A204.1 (cell line): ENCODE results near the gene IFI35.
A peak's percentile ranks its signal among the peaks of the same experiment; 100 is the strongest.
"Not testable (repeated sequence)": the region's sequence is repeated elsewhere in the genome, so short reads cannot be mapped to it uniquely, and the experiment has no call there.

Source experiments
- FAIRE-seq: peaks from 2 replicates; lab custom pipeline; 2012; peaks lifted over from hg19 to GRCh38; lab: Jason Lieb, UNC

The IFI35 gene

DNA sequence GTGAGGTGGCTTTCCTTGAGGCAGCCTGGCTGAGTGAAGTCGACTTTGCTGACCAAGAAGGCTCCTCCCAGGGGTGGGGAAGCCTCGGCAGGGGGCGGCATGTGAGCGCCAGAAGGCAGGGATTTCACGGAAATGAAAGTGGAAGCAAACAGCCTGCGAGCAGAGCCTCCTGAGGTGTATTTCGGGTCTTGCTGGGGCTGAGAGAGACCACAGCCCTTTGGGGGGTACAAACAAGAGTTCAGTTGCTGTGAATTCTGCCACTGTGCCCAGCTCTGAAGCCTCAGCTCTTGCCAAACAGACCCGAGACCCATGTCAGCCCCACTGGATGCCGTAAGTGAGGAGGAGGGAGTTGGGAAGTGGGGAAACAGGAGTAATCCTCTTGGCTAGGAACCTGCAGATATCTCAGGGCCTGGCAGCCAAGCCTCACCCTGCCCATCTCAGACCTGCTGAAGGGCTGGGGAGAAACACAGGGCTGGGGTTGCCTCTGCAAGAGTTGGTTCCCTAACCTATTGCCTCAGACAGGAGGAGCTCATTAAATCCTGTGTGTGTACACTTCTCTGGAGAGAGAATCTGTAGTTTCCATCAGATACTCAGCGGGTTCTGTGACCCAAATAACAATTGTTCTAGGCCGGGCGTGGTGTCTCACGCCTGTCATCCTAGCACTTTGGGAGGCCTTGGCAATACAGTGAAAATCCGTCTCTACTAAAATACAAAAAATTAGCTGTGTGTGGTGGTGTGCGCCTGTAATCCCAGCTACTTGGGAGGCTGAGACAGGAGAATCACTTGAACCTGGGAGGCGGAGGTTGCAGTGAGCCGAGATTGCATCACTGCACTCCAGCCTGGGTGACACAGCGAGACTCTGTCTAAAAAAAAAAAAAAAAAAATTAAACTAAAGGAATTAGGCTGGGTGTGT, at the start of gene IFI35:
TSS of gene IFI35 (plus strand) at position 146 of the 913 bp plus-strand sequence. CDS start at position 310, 164 bp downstream.
- FAIRE-seq, result no peak

DNA sequence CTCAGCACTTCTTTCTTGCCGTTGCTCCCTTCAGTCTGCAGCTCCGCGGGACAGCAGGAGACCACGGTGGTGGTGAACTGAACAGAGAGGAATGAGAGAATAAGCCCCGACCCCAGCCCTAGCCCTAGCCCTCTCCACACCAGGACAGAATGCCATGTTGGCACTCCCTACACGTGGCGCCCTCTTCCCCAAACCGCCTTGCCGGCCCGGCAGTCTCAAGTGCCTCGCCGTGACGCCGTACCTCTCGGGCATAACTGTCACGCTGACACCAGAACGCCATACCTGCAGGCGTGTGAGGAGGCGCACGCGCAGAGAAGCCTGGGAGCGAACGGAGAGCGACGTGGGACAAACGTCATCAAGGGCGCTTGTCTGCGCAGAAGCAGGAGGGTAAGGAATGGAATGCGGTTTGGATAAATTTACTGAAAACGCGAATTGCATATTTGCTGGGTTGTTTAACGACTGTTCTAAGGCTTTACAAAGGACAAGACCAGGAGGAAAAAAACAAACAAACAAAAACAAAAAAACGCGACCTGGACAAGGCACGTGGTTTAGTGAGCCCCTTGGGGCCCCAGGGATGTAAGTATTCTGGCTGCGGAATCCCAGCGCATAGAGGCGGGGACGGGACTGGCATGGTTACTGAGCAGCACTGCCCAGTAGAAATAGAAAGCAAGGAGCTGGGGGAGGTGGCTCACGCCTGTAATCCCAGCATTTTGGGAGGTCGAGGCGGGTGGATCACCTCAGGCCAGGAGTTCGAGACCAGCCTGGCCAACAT, 42.2 kb upstream of the IFI35 start, which contains the start of gene AARSD1:
TSS of gene AARSD1 (minus strand) at position 294 of the 772 bp plus-strand sequence. CDS start at position 280, 14 bp downstream.
- peak; percentile 57 for FAIRE-seq

DNA sequence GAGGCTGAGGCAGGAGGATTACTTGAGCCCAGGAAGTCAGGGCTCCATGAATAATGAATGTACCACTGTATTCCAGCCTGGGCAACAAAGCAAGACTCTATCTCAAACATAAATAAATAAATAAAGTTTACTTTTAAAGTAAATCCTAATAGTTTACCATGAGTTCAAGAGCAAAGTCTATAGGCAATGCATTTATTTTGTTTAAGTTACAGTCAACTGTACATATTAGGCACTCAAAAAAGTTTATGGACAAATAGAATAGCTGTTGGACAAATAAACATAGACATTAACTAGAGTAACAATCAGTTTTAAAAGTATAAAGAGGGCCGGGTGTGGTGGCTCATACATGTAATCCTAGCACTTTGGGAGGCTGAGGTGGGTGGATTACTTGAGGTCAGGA, 38.7 kb upstream of the IFI35 start:
- FAIRE-seq, result no peak

DNA sequence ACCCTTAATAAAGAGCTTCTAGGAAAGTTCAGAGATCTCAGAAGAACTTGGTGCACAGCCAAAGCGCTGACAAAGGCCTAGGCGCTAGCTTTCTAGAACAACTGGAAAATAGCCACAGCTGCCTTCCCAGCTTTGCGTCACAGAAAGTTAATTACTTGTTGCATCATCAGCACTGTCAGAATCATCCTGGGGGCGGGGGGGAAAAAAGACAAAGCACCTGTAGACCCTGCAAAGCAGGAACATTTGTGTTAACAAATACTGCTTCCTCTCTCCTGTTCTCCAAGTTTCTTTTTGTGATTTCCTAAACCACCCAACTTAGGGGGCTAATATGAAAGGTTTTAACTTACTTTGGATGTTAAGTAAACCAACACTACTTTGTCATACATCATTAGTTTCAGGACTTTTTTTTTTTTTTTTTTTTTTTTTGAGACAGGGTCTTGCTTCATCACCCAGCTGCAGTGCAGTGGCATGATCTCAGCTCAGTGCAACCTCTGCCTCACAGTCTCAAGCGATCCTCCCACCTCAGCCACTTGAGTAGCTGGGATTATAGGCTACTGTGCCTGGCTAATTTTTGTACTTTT, 37.5 kb upstream of the IFI35 start:
- no peak for FAIRE-seq

DNA sequence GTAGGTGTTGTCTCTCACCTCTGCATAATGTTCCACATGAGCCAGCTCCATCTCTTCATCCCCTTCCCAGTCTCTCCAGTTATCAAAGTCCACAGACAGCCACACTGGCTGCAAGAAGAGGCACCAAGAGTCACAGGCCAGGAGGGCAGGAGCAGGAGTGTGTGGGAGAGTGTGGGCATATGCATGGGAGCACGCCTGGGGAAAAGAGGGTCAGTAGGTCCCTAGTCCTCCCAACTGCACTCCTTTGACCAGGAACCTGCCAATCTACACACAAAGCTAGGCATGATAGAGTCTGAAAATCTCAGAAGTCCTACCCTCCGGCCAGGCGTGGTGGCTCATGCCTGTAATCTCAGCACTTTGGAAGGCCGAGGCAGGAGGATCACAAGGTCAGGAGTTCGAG, 35.0 kb upstream of the IFI35 start:
- no peak for FAIRE-seq

DNA sequence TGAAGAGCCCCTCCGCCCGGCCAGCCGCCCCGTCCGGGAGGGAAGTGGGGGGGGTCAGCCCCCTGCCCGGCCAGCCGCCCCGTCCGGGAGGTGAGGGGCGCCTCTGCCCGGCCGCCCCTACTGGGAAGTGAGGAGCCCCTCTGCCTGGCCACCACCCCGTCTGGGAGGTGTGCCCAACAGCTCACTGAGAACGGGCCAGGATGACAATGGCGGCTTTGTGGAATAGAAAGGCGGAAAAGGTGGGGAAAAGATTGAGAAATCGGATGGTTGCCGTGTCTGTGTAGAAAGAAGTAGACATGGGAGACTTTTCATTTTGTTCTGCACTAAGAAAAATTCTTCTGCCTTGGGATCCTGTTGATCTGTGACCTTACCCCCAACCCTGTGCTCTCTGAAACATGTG, 33.3 kb upstream of the IFI35 start:
- not testable (repeated sequence) for FAIRE-seq

DNA sequence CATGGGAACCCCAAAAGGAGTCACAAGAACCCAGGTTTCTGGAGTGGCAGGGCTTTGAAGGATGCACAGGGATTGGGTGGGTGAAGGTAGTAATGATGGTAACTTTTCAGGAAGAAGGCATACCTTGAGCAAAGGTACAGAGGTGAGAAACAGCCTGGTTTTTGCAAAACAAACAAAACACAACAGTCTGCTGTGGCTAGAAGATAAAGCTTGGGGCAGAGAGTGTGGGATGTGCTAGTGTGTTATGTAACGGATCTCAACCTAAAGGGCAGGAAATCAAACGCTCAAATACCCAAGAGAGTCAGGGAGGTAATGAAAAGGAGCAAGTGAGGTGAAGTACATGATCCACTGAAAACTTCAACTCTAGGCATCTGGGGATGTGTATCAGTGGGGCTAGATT, 31.3 kb upstream of the IFI35 start:
- FAIRE-seq, result no peak

DNA sequence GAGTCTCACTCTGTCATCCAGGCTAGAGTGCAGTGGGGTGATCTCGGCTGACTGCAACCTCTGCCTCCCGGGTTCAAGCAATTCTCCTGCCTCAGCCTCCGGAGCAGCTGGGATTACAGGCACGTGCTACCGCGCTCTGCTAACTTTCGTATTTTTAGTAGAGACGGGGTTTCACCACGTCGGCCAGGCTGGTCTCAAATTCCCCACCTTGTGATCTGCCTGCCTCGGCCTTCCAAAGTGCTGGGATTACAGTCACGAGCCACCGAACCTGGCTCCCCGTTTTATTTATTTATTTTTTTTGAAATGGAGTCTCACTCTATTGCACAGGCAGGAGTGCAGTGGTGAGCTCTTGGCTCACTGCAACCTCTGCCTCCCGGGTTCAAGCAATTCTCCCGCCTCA, 30.9 kb upstream of the IFI35 start:
- FAIRE-seq, result not testable (repeated sequence)

DNA sequence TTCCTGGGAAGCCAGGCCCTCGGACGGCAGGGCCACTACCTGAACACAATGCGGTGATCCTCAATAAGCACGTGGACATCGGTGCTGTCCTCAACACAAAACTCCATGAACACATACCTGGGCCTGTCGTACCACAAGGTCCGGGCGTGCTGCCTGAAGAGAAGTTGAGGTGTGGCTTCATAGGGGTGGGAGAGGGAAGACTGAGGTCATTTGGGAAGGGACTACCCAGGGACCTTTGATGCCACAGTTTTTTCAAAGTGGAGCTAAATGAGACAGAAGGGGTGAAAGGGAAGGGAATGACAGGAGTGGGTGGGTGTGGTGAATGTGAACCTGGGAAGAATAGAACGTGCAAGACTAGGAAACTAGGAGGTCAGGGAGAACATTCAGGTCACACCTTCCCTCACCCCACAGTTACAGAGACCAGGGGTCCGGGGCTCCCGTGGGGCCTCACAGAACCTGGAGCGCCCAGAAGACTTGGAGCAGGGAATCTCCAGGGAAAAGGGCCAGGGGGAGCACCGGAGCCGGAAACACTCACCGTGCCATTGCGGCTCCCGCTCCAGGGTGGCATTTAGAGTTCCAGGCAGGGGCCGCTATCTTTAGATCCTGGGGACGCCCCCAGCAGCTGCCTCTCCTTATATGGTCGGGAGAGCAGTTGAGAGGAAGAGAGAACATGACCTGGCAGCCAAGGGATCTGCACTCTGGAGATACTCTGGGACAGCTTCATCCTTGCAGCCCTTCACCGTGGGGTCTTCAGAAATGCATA, 26.9 kb upstream of the IFI35 start, which contains the start of gene PTGES3L:
TSS of gene PTGES3L (minus strand) at position 570 of the 763 bp plus-strand sequence. CDS start at position 543, 27 bp downstream.
- FAIRE-seq, result no peak

DNA sequence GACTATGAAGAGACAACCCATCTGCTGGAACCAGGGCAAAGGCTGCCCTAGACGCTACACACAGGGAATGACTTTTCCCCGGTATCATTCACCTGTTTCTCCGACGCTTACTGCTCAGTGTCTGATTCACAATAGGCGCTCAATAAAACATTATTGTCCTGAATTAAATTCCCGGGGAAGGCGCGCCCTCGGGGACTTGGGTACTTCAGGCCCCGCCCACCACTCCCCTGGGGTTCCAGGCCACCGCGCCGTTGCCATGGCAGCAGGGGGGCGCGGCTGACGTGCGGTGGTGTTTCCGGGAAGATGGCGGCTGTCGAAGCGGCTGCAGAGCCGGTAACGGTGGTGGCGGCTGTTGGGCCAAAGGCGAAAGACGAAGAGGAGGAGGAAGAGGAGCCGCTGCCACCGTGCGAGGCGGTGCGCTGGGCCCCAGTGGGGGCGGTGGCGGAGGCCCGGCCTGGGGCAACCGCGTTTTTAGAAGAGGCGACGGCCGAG, 26.3 kb upstream of the IFI35 start, which contains the start of gene RUNDC1:
TSS of gene RUNDC1 (plus strand) at position 292 of the 492 bp plus-strand sequence. CDS start at position 304, 12 bp downstream.
- no peak for FAIRE-seq

DNA sequence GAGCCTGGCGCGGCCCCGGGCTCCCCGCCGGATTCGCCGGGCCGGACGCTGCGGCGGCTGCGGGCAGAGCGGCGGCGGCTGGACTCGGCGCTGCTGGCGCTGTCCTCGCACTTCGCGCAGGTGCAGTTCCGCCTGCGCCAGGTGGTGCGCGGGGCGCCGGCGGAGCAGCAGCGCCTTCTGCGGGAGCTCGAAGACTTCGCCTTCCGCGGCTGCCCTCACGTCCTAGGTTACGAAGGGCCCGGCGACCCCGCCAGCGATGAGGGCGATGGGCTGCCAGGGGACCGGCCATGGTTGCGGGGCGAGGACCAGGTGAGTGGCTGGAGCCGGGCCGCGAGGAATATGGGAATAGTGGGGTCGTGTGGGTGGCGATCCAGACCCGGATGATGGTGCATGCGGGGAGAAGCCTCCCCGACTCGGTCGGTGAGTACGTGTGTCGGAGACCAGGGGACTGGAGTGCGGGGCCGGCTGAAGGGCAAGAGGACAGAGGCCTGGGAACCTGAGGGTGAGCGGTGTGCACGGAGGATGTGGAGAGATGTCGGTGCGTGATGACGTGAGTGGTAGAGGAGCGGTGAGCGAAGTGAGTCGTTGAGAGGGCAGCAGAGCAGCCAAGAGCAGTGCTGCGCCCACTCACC, 25.7 kb upstream of the IFI35 start:
- no peak for FAIRE-seq

DNA sequence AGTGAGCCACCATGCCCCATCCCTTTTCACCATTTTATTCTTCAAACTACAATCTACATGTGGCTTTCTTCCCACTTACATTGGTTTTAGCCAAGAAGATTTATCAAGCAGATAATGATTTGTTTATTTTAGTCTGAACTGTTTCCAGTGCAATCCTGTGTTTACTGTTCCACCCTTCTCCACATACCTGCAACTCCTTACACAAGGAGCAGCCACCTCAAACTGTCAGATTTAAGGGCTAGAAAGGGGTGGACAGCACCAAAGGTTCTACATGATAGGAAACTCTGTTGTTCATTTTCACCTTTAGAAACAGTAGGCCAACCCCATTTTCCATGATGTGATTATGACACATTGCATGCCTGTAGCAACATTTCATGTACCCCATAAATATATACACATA, 24.3 kb upstream of the IFI35 start:
- FAIRE-seq, result no peak

DNA sequence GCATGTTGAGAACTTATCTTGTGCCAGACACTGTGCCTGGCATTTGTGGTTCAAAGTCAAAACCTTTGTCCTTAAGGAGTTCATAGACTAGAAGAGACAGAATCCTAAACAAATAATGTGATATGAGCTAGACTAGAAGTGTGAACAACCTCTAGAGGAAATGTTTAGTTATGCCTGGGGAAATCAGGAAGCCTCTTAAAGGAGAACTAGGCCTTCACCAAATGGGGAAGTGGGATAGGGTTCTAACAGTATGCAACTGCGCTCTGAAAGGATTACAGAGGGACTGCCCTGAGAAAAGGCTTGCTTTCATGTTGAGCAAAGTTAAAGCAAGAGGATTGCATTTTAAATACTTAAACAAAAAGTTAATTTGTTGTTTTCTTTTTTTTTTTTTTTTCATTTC, 21.4 kb upstream of the IFI35 start:
- FAIRE-seq, result no peak

DNA sequence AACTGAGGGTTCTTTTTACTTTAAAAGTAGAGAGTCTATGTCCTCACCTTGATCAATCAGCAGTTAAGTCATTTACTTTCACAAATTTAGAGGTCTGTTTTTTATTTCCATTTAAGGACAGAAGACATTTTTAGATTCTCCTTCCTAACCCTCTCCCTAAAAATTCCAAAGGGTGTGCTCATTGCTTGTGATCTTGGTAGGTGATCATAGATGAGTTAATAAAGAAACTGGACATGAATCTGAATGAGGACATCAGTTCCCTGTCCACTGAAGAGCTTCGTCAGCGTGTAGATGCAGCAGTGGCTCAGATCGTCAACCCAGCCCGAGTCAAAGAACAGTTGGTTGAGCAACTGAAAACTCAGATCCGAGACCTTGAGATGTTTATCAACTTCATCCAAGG, 17.4 kb upstream of the IFI35 start:
- FAIRE-seq, result no peak

DNA sequence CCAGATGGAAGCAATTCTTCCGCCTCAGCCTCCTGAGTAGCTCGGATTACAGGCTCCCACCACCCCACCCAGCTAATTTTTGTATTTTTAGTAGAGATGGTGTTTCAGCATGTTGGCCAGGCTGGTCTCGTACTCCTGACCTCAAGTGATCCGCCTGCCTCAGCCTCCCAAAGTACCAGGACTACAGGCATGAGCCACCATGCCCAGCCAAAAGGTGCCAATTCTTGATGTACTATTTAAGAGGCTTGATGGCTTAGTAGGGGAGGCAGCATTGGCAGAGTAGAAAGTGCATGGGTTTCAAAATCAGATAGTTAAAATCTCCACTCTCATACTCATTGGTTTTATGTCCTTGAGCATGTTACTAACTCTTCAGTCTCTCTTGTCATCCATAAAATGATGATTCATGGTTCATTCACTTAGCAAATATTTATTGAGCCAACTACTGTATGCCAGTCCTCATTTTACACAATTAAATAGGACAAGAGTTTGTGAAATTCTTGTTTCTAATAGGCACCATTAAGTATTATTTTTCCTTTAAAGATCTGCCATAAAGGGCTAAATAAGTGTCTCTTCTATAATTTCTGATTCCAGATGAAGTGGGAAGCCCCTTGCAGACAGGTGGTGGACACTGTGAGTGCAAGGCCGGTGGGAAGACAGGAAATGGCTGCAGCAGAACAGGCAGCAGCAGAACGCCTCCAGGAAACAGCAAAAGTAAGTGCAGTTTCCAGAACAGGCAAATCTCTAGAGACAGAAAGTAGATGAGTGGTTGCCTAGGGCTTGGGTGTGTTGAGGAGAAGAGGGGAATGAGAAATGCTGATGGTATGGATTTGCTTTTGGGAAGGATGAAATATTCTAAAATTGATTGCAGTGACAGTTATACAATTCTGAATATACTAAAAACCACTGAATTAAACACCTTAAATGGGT, 16.6 kb upstream of the IFI35 start:
- no peak for FAIRE-seq

DNA sequence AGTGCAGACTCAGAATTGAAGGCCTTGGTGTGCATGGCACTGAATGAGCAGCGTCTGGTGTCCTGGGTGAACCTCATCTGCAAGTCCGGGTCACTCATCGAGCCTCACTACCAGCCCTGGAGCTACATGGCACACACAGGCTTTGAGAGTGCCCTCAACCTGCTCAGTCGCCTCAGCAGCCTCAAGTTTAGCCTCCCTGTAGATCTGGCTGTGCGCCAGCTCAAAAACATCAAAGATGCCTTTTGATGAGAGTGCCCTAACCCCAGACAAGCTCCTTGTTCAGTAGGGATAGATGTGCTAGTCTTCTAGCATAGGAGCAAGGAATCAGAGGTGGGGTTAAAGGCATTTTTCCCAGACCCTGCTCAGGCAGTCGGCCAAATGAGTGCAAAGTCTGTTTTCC, 15.1 kb upstream of the IFI35 start:
- no peak for FAIRE-seq

DNA sequence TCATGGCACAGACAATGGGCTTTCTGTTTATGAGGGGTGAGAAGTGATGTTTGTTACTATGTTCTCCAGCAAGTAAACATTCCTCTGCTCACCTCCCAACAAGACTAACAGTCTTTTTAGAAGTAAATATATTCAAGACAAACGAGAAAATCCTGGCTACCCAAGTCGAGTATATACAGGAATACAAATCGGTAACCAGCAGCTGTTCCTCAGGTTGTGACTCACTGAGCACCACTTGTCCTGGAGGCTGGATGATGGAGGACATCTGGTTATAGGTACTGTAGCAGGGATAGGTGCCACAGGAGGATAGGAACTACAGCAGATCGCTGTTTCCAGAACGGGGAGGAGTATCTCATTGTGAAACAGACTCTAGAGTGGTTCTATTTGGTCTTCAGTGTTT, 13.7 kb upstream of the IFI35 start:
- no peak for FAIRE-seq

DNA sequence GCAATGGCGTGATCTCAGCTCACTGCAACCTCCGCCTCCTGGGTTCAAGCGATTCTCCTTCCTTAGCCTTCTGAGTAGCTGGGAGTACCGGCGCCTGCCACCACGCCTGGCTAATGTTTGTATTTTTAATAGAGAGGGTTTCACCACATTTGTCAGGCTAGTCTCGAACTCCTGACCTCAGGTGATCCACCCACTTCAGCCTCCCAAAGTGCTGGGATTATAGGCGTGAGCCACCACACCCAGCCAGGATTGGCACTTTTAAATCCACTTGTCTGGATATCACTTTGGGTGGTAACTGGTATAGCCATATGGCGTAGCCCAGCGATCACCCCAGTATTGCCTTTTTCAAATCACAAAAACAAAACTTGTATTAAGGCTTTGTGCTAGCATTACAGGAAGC, 12.7 kb upstream of the IFI35 start:
- not testable (repeated sequence) for FAIRE-seq

DNA sequence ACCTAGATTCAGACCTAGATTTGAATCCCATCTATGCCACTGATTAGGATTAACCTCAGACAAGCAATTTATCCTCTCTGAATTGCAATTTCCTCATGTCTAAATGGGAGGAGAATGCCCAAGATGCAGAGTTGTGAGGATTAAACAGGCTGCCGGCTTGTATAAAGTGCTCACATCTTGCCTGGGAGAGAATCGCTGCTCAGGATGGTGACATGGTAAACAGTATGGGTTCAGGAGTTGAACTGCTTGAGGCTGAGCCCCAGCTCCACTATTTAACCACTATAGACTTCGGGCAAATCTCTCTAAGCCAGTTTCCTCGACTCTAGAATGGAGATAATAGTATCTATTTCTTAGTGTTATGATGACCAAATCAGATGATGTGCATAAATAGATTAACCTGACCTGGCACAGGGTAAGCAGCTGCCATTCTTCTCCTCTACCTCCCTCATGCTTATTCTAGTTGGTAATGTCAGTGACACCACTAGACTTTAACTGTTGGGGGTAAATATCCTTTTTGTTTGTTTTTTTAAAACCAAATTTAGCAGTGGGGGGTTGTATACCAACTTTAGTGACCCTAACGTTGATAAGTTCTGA, 9.1 kb upstream of the IFI35 start:
- FAIRE-seq, result no peak
